IMR-90 (cell line): ENCODE results near the gene DLGAP4. TPM values are rescaled to one million over a fixed set of nuclear protein-coding genes. Genes with fewer than 3 reads are reported as not detected.

ENCODE experiments used
- ATAC-seq: fragments of 200-7000 bp; cut with Tn5 transposase; 2 replicates; pipeline ENCODE4 v1.9.1; 2020; ENCODE audit warnings: low read depth, mild to moderate bottlenecking, moderate library complexity
- BruUV-seq: library from RNA; stranded (reverse); fragments of 400-500 nt; replicated peaks from 2 replicates; lab custom pipeline; 2021; lab: Mats Ljungman, UMichigan
- CTCF ChIA-PET: fragments of 300-600 bp; formaldehyde crosslinking; extraction: SDS; loops from one replicate; lab custom pipeline; 2021; ENCODE audit warnings: antibody characterized with exemption; lab: Yijun Ruan, JAX
- POLR2A ChIA-PET: fragments of 300-600 bp; sonication (Branson Sonifier 250); formaldehyde crosslinking; loops from one replicate; lab custom pipeline; 2022; ENCODE audit warnings: antibody characterized with exemption; ENCODE audit not compliant: unreplicated experiment; lab: Charles Lee
- DNase-seq: peaks from one replicate; pipeline ENCODE4 v3.0.0; 2013
- H2AFZ ChIP-seq: replicated peaks from 2 replicates; pipeline ENCODE3; 2013; ENCODE audit warnings: low read length, mild to moderate bottlenecking; ENCODE audit not compliant: poor library complexity
- H2AK5ac ChIP-seq: 2 replicates; pipeline ENCODE4 v1.6.1; 2013; ENCODE audit warnings: low read depth, low read length, inconsistent platforms
- H2AK9ac ChIP-seq: replicated peaks from 2 replicates; pipeline ENCODE3; 2013; ENCODE audit warnings: mild to moderate bottlenecking, low read depth, low read length, moderate library complexity; ENCODE audit not compliant: poor library complexity
- H2BK120ac ChIP-seq: 2 replicates; pipeline ENCODE4 v1.6.1; 2013; ENCODE audit warnings: low read depth, low read length, inconsistent platforms
- H2BK15ac ChIP-seq: 3 replicates; pipeline ENCODE4 v1.6.1; 2013; ENCODE audit warnings: low read depth, low read length, inconsistent platforms
- H2BK20ac ChIP-seq: 2 replicates; pipeline ENCODE4 v1.6.1; 2013; ENCODE audit warnings: low read depth, mild to moderate bottlenecking, inconsistent platforms, low read length, moderate library complexity
- H2BK5ac ChIP-seq: 2 replicates; pipeline ENCODE4 v1.6.1; 2013; ENCODE audit warnings: mild to moderate bottlenecking, low read depth, low read length, inconsistent platforms; ENCODE audit not compliant: poor library complexity, severe bottlenecking
- H3K14ac ChIP-seq: replicated peaks from 2 replicates; pipeline ENCODE4 v1.6.1; 2013; ENCODE audit warnings: low read depth, low read length, inconsistent platforms
- H3K18ac ChIP-seq: 2 replicates; pipeline ENCODE4 v1.6.1; 2013; ENCODE audit warnings: low read depth, low read length, control low read depth
- H3K23ac ChIP-seq: 2 replicates; pipeline ENCODE4 v1.6.1; 2013; ENCODE audit warnings: low read depth, low read length, inconsistent platforms
- H3K27ac ChIP-seq: 2 replicates; pipeline ENCODE4 v1.5.1; 2013; ENCODE audit warnings: mild to moderate bottlenecking, control low read depth, low read length; ENCODE audit not compliant: insufficient read depth
- H3K27me3 ChIP-seq: 2 replicates; pipeline ENCODE4 v1.6.1; 2013; ENCODE audit warnings: low read length; ENCODE audit not compliant: control insufficient read depth, insufficient read depth
- H3K36me3 ChIP-seq: 2 replicates; pipeline ENCODE4 v1.6.1; 2013; ENCODE audit warnings: low read length, mixed read lengths; ENCODE audit not compliant: control insufficient read depth, insufficient read depth
- H3K4ac ChIP-seq: 2 replicates; pipeline ENCODE4 v1.6.1; 2013; ENCODE audit warnings: low read depth, low read length, inconsistent platforms
- H3K4me1 ChIP-seq: 2 replicates; pipeline ENCODE4 v1.6.1; 2013; ENCODE audit warnings: low read length, mixed read lengths; ENCODE audit not compliant: control insufficient read depth, insufficient read depth
- H3K4me2 ChIP-seq: 2 replicates; pipeline ENCODE4 v1.6.1; 2013; ENCODE audit warnings: low read depth, mild to moderate bottlenecking, control low read depth, low read length, moderate library complexity
- H3K4me3 ChIP-seq: 2 replicates; pipeline ENCODE4 v1.5.1; 2013; ENCODE audit warnings: low read depth, mild to moderate bottlenecking, control low read depth, low read length, moderate library complexity; ENCODE audit not compliant: insufficient read depth
- H3K56ac ChIP-seq: 2 replicates; pipeline ENCODE4 v1.6.1; 2013; ENCODE audit warnings: low read length, inconsistent platforms; ENCODE audit not compliant: insufficient read depth; ENCODE audit errors: extremely low read depth
- H3K79me1 ChIP-seq, 2 experiments: 2 replicates each; pipeline ENCODE4 v1.6.1; 2013; ENCODE audit warnings: low read length in 2 of 2, inconsistent platforms in 1 of 2, low read depth in 1 of 2
- H3K9ac ChIP-seq: 2 replicates; pipeline ENCODE4 v1.6.1; 2013; ENCODE audit warnings: low read depth, low read length, control low read depth
- H3K9me1 ChIP-seq: 2 replicates; pipeline ENCODE4 v1.6.1; 2013; ENCODE audit warnings: low read length, inconsistent platforms; ENCODE audit not compliant: insufficient read depth
- H3K9me3 ChIP-seq: 2 replicates; pipeline ENCODE4 v1.6.1; 2013; ENCODE audit warnings: low read length; ENCODE audit not compliant: control insufficient read depth, insufficient read depth
- H4K20me1 ChIP-seq: 2 replicates; pipeline ENCODE4 v1.6.1; 2013; ENCODE audit warnings: low read length, inconsistent platforms; ENCODE audit not compliant: insufficient read depth
- H4K5ac ChIP-seq: 2 replicates; pipeline ENCODE4 v1.6.1; 2013; ENCODE audit warnings: mild to moderate bottlenecking, low read depth, low read length, control low read depth
- H4K8ac ChIP-seq, 2 experiments: 2 replicates each; pipeline ENCODE4 v1.6.1; 2013; ENCODE audit warnings: low read depth in 2 of 2, low read length in 2 of 2, control low read depth in 1 of 2, inconsistent platforms in 1 of 2
- H4K91ac ChIP-seq: 2 replicates; pipeline ENCODE4 v1.6.1; 2013; ENCODE audit warnings: low read depth, low read length, inconsistent platforms; ENCODE audit not compliant: insufficient read depth
- CHD1 ChIP-seq: IDR thresholded peaks from 2 replicates; pipeline ENCODE4 v1.6.1; 2012; ENCODE audit warnings: low read depth, low read length, improper control_type of control experiment
- POLR2A ChIP-seq: IDR thresholded peaks from 2 replicates; pipeline ENCODE4 v1.6.1; 2012; ENCODE audit warnings: mild to moderate bottlenecking, low read depth, low read length
- RAD21 ChIP-seq: IDR thresholded peaks from 2 replicates; pipeline ENCODE4 v1.6.1; 2012; ENCODE audit warnings: low read length, improper control_type of control experiment
- WGBS, 2 experiments: methylation state at CpG; one replicate each; pipeline versions ENCODE4 v1.1.5 to v1.1.7; 2013; ENCODE audit warnings: missing lambda C conversion rate in 2 of 2; ENCODE audit not compliant: insufficient read length in 1 of 2; ENCODE audit errors: extremely low coverage in 2 of 2; 5-methylcytosine and 5-hydroxymethylcytosine counted together
- dilution Hi-C: fragments of 300-500 bp; cut with HindIII; formaldehyde crosslinking; loops from one replicate; pipeline ENCODE4 v1.14.3; 2018; ENCODE audit warnings: low sequenced_read_pairs; ENCODE audit not compliant: unreplicated experiment
- in situ Hi-C: fragments of 300-500 bp; cut with MboI; formaldehyde crosslinking; loops from 3 replicates; pipeline ENCODE4 v1.14.3; 2019; ENCODE audit warnings: low sequenced_read_pairs, inconsistent platforms, mixed read lengths
- intact Hi-C: fragments of 100-400 bp; cut with micrococcal nuclease; formaldehyde crosslinking; loops from 2 replicates; pipeline ENCODE4 v1.10.0; 2022
- polyA plus RNA-seq, 3 experiments: library from polyadenylated mRNA; depleted of rRNA; stranded (reverse); fragments of >200 nt; gene quantifications; 2 replicates each; pipeline ENCODE4 v1.2.3, GENCODE V29; 2012; ENCODE audit warnings: low replicate concordance in 1 of 3
- total RNA-seq: library from RNA; depleted of rRNA; stranded (reverse); fragments of >200 nt; gene quantifications from 2 replicates; pipeline ENCODE4 v1.2.3, GENCODE V29; 2012
- TF ChIP-seq, protein P1 (sequence below): fragments of 150-350 bp; IDR thresholded peaks from 2 replicates; pipeline ENCODE4 v1.6.1; 2016; ENCODE audit warnings: low read depth, mild to moderate bottlenecking, low read length, moderate library complexity, borderline replicate concordance
- TF ChIP-seq, protein P2 (sequence below): conservative IDR thresholded peaks from 2 replicates; pipeline ENCODE4 v1.5.1; 2012; ENCODE audit warnings: mild to moderate bottlenecking, low read depth, low read length, improper control_type of control experiment

Gene DLGAP4
- total and polyA plus RNA-seq, 2 of the 4 experiments (the other 2 are of a cell fraction), result 32.3 to 73.2 TPM

DNA sequence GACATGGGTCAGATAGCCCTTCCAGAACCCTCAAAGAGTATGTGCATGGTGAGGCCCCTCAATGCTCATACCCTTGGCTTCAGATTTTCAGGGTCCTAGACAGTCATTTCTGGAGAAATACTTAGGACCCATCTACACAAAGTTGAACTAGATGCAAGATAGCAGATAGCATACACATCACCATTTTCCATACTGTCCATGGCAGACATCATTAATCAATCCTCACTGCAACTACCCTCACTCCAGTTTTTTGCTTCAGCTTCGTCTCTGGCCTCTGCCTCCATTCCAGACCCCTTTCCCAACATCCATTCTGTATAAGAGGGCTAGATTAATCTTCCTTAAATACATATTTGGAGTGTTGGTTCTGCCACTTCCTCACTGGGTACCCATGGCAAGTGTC lies 139.7 kb downstream of the DLGAP4 start:
- Histone ChIP-seq H3K9me1 (no peaks in the 10 kb centered on the region), H3K36me3 (no peaks in the 10 kb centered on the region), H2AK9ac (no peak overlapping the region), H3K9me3 (0 out of 2 replicates have a peak, but pooled peaks cover 2% of the 10 kb centered on the region), H3K18ac (no peak overlapping the region), H4K8ac (no peak overlapping the region), H3K79me1 (no peaks in the 10 kb centered on the region), H2BK5ac (no peak overlapping the region), H2AFZ (no peak overlapping the region), H2BK20ac (no peak overlapping the region), H3K14ac (no peak overlapping the region), H4K91ac (no peak overlapping the region), H3K27me3 (peaks cover 33% of the 10 kb centered on the region), H3K27ac (no peak overlapping the region), H4K5ac (no peak overlapping the region), H4K20me1 (no peaks in the 10 kb centered on the region), H2BK15ac (no peak overlapping the region), H2BK120ac (no peak overlapping the region), H3K4me2 (no peak overlapping the region), H2AK5ac (no peak overlapping the region), H3K9ac (no peak overlapping the region), H3K4me3 (no peak overlapping the region), H3K56ac (no peak overlapping the region), H3K23ac (no peak overlapping the region), H3K4me1 (no peaks in the 10 kb centered on the region), H3K4ac (no peak overlapping the region)
- dilution Hi-C loops (no loop called here), intact Hi-C loops (no loop called here), in situ Hi-C loops (loop anchor here (25.0 kb wide), 1 partner anchor 459 kb away; no protein-coding TSS in a partner anchor)
- DNase-seq, result no peak
- BruUV-seq, result no TSS peak
- WGBS, 2 experiments, result no CpG with 5 or more reads among the region's 1 CpG
- TF ChIP-seq RAD21, result no peak
- no peak for TF ChIP-seq POLR2A
- no peak for TF ChIP-seq CHD1
- TF ChIP-seq, protein P1, sequence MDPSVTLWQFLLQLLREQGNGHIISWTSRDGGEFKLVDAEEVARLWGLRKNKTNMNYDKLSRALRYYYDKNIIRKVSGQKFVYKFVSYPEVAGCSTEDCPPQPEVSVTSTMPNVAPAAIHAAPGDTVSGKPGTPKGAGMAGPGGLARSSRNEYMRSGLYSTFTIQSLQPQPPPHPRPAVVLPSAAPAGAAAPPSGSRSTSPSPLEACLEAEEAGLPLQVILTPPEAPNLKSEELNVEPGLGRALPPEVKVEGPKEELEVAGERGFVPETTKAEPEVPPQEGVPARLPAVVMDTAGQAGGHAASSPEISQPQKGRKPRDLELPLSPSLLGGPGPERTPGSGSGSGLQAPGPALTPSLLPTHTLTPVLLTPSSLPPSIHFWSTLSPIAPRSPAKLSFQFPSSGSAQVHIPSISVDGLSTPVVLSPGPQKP, result no peak
- TF ChIP-seq, protein P2, sequence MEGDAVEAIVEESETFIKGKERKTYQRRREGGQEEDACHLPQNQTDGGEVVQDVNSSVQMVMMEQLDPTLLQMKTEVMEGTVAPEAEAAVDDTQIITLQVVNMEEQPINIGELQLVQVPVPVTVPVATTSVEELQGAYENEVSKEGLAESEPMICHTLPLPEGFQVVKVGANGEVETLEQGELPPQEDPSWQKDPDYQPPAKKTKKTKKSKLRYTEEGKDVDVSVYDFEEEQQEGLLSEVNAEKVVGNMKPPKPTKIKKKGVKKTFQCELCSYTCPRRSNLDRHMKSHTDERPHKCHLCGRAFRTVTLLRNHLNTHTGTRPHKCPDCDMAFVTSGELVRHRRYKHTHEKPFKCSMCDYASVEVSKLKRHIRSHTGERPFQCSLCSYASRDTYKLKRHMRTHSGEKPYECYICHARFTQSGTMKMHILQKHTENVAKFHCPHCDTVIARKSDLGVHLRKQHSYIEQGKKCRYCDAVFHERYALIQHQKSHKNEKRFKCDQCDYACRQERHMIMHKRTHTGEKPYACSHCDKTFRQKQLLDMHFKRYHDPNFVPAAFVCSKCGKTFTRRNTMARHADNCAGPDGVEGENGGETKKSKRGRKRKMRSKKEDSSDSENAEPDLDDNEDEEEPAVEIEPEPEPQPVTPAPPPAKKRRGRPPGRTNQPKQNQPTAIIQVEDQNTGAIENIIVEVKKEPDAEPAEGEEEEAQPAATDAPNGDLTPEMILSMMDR, result no peak
- POLR2A ChIA-PET, result no interaction called here
- CTCF ChIA-PET, result no interaction called here
- ATAC-seq, result no peak
